ENCODE measurements around the gene HTRA2. TPM values are rescaled to one million over a fixed set of nuclear protein-coding genes. Genes with fewer than 3 reads are reported as not detected.
"Not testable (repeated sequence)": the region's sequence is repeated elsewhere in the genome, so short reads cannot be mapped to it uniquely, and the experiment has no call there.

HTRA2 gene
- polyA plus RNA-seq, 1 donor, result 28.8 TPM

GRCh38 chr2:74559912-74560311 is 30.2 kb downstream of the HTRA2 start:
- no peak for DNase-seq (ENCODE audit: low read depth)

DNA sequence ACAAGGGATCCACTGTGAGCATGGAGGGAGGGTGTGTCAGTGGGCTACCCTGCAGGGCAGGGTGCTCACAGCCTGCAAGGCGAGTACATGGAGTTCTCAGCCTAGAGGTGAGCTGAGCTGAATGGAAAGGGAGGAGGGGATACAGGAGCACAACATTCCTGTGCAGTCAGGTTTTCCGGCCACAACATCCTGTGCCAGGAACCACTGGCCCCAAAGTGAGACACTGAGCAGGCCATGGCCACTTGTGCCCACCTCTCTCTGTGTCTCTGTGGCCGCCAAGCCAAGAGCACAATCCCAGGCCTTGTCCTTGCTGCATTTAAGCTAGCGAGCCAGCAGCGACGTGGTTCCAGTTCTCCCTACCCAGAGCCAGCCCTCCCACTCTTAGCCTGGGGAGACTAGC is 30.9 kb downstream of the HTRA2 start:
- no peak for DNase-seq (ENCODE audit: low read depth)

GRCh38 chr2:74561022-74561421 is 31.3 kb downstream of the HTRA2 start:
- not testable (repeated sequence) for DNase-seq (ENCODE audit: low read depth)

DNA sequence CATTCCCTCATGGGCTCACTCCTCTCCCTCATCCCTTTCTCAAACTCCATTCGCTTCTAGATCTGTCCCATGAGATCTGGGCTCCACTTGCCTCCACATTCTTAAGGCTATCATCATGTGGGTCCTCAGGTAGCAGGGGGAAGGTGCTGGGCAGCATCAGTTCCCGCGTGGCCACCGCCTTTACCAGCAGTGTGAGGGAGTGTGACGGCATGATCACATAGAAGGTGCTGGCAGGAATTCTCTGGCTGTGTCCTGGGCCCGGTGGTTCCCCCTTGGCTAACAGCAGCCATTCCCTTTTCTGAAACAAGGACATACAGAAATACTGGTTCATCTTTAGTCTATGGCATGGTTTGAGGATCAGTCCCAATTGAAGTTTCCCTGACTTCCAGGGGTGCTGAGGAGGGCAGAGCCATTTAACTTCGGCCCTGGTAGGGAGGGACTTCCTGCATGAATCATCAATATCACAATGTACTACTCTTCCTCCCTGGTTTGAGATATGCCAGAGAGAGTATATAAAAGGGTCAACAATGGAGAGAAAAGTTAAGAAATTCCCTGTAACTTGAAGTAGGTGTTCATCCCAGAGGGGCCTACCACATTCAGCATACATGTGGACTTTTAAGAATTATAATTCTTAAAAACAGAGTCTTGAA is 32.5 kb downstream of the HTRA2 start:
- no peak for DNase-seq (ENCODE audit: low read depth)

DNA sequence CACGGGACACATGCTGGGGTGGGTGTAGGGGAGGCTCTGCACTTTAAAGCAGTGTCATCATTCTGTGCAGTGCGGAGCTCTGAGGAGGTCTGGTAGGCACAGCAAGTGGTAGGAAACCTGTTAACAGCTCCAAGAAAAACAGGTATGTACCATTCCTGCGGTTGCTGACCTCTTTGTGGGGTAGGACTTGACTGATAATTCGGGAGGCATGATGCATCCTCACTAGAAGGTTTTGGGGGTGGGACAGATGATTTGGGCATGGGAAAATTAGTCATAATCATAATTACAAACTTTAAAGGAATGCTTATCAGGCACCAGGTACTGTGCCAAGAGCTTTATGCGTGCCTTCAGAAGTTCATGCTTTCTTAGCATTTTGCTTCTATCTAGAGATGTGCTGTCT is 34.5 kb downstream of the HTRA2 start:
- no peak for DNase-seq (ENCODE audit: low read depth)

GRCh38 chr2:74566076-74566753 is 36.5 kb downstream of the HTRA2 start:
- no peak for DNase-seq (ENCODE audit: low read depth)

- no peak for DNase-seq (ENCODE audit: low read depth)
These were observed 37.0 kb downstream of the HTRA2 start for GRCh38 chr2:74566754-74567085.

DNA sequence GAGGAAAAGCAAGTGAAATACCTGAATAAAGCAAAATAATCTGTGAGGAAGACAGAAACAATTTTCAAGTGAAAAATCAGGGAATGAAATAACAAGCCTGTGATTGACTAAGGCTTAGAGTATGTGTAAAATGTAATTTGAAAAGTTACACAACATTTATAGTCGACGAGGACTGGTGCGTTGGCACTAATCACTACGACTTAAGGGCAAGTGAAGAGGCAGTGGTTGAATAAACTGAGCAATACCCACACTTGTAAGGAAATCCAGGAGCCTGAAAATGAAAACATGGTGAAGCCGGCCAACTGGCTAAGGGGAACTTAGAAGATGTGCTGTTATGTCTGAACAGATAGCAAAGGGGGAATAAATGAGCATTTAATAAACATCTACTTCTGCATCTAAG is 38.1 kb downstream of the HTRA2 start:
- DNase-seq (ENCODE audit: low read depth), result no peak

- DNase-seq (ENCODE audit: low read depth), result no peak
These were observed 40.0 kb downstream of the HTRA2 start for GRCh38 chr2:74569686-74570085.

DNA sequence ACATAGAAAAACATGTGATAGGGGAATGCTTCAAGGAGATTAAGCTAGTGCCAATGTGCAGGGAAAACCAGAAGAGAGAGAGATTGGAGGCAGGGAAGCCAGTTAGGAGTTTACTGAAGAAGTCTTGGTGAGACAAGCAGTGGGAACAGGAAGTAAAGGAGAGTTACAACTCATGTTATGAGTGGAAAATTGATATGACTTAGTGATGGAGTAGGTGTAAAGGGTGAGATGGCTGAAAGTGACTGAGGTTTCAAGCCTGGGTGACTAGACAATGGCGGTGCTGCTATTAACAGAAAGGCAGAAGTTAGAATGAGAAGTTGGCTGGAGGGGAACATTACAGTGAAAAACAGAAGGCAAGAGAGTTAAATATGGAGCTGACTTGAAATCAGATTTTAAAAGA is 41.3 kb downstream of the HTRA2 start:
- no peak for DNase-seq (ENCODE audit: low read depth)

DNA sequence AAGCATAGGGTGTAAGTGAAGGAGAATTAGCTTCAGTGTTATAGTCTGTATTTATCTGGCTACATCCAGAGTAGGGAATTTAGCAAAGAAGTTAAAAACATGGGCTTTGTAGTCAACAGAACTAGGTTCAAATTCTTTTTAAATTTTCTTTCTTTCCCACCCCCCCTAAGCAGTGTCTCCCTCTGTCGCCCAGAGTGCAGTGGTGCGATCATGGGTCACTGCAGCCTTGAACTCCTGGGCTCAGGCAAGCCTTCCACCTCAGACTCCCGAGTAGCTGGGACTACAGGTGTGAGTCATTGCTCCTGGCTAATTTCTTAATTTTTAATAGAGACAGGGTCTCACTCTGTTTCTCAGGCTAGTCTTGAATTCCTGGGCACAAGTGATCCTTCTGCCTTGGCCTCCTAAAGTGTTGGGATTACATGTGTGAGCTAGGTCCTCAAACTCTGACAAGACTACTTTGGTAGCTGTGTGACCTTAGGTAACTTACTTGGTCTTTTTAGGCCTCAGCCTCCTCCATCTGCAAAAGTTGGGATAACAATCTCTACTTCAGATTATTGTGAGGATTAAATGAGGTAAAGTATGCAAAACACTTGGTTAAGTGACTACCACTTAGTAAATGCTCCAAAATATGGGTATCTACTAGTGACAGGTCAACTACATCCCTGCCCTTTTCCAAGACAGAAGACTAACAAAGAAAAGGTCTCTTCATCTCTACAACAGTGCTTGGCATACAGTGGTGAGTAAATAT is 42.6 kb downstream of the HTRA2 start:
- no peak for DNase-seq (ENCODE audit: low read depth)

- no peak for DNase-seq (ENCODE audit: low read depth)
These were observed 44.2 kb downstream of the HTRA2 start for GRCh38 chr2:74573747-74574562.

GRCh38 chr2:74575320-74575719 is 45.6 kb downstream of the HTRA2 start:
- DNase-seq (ENCODE audit: low read depth), result no peak

DNA sequence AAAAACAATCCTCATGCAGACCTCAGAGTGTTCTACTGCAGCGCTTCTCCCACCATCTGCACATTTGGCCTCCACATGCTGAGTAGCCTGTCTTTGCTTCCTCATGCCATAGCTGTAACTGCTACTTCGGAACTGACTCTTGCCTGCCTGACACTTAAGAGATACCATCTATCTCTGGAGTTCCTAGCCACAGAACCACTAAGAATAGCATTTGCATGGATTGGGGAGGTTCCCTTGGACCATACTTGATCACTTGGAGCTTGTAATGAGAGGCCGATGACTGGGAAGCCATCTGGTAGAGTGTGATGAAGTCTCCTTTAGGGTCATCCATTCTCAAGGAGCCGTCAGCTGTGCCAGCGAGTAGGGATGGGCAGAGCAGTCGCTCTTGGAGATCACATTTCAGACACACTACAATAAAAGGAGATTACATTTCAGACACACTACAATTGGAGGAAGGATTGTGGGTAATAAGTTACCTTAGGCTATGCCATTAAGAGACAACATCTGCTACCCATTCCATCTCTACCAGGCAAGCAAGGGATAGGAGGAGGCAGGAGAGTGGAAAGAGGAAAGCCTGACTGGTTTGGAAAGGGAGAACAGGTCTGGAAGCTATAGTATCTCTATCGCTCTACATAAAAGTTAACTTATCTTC is 46.6 kb downstream of the HTRA2 start:
- no peak for DNase-seq (ENCODE audit: low read depth)

DNA sequence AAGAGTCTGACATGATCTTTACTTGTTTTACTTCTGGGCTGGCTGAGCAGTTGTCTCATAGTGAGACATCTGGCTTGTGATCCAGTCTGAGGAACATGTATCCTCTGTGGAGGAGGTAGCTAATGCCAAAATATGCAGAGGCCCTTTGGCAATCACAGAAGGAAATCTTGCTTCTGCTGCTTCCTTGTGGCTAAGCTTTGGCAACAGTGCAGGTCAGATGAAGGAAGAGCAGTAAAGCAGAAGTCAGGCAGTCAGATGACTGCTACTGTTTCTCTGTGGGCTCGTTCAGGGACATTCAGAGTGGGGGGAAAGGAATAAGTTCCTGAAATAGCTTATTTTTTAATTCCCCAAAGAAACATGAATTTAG is 47.1 kb downstream of the HTRA2 start:
- DNase-seq (ENCODE audit: low read depth), result no peak

- no peak for DNase-seq (ENCODE audit: low read depth)
These were observed 47.7 kb downstream of the HTRA2 start for GRCh38 chr2:74577448-74577847.

DNA sequence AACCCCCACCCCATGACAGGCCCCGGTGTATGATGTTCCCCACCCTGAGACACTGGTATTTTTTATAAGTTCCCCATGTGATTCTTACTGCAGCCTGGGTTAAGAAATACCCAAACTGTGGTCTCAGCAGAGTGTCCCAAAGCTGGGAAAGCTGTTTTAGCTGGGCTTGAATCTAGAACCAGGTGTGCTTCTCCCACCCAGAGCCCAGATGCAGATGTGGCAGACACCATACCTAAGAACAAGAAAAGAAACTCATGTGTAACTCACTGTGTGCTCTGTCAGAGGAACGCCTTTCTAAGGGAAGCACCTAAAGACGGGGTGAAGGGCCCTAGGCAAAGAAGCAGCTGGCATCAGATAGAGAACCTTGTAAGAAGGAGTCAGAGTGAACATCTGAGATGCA is 48.7 kb downstream of the HTRA2 start:
- no peak for DNase-seq (ENCODE audit: low read depth)

DNA sequence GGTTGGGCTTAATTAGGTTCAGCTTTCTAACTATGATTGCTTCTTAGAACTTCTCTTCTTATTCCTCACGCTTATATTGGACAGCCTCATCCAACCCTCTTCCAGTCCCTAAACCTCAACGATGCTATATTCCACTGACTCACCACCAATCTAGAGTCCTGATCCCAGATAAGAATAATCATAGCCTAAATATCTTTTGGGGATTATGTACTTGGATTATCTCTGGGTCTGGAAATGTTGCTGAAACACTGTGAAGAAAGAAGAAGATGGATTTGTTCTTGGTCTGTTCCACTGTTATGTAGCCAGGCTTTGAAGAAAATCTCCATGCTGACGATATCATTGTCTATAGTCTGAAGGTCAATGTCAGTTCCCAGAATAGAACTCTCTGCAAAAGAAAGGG is 51.7 kb downstream of the HTRA2 start:
- no peak for DNase-seq (ENCODE audit: low read depth)

DNA sequence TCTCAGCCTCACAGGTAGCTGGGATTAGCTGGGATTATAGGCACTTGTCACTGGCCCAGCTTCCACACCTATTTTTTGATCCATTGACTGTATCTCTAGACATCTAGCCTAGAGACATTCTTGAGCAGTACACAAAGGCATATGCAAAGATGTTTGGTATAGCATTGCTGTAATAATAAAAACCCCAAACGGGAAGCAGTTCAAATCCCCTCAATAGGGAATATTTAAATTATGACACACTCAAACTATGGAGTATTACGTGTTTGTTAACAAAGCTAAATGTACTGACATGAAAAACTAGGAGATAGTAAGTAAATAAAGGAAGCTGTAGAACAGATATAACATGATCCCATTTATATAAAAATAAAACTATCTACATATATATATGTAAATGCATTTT is 52.5 kb downstream of the HTRA2 start:
- DNase-seq (ENCODE audit: low read depth), result no peak

All from forelimb muscle (tissue), 1 donor.